ENCODE results near the gene ETV3. TPM values are rescaled to one million over a fixed set of nuclear protein-coding genes. Genes with fewer than 3 reads are reported as not detected.

ETV3 gene
- total RNA-seq, 4 donors from 2014 or later: 88.9 to 93.6 (median 90.9) TPM

DNA sequence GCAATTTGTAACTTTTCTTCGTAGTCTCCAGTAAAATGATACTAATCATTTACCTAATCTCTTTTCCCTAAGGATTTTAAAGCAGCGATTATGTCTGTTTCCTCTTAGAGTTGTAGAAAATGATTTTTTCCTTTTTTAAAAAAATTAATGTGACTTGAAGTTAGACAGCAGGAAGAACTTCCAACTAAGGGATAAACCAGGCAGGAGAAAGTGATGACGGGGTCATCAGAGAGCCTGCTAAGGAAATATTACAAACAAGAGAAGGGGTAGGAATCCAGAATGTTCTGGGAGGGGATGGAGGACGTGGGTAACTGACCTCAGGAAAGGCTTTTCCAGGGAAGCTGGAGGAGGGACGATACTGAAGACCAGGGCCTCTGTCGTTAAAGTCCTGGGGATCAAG lies 29.7 kb downstream of the ETV3 start:
- 78% methylated on average over 6 of the region's 6 CpGs for WGBS
- DNase-seq (ENCODE audit: low spot score in 2 of 2): no peak
- H3K4me1 ChIP-seq: peaks cover 3% of the 10 kb centered on the region
- H3K9me3 ChIP-seq: no peaks in the 10 kb centered on the region
- H3K27me3 ChIP-seq: peaks cover 32% of the 10 kb centered on the region
- H3K4me3 ChIP-seq: no peak overlapping the region
- TF ChIP-seq POLR2A (IDR thresholded peaks at IDR 0.05) (no peak), POLR2AphosphoS5 (IDR thresholded peaks at IDR 0.05) (no peak), EP300 (IDR thresholded peaks at IDR 0.05) (no peak)
- TF ChIP-seq, protein P1, sequence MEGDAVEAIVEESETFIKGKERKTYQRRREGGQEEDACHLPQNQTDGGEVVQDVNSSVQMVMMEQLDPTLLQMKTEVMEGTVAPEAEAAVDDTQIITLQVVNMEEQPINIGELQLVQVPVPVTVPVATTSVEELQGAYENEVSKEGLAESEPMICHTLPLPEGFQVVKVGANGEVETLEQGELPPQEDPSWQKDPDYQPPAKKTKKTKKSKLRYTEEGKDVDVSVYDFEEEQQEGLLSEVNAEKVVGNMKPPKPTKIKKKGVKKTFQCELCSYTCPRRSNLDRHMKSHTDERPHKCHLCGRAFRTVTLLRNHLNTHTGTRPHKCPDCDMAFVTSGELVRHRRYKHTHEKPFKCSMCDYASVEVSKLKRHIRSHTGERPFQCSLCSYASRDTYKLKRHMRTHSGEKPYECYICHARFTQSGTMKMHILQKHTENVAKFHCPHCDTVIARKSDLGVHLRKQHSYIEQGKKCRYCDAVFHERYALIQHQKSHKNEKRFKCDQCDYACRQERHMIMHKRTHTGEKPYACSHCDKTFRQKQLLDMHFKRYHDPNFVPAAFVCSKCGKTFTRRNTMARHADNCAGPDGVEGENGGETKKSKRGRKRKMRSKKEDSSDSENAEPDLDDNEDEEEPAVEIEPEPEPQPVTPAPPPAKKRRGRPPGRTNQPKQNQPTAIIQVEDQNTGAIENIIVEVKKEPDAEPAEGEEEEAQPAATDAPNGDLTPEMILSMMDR (IDR thresholded peaks at IDR 0.05): no peak
- no peaks in the 10 kb centered on the region for H3K36me3 ChIP-seq
- H3K27ac ChIP-seq: no peak overlapping the region

GRCh38 chr1:157107702-157108101 lies 30.5 kb downstream of the ETV3 start:
- Histone ChIP-seq H3K27me3 (peaks cover 31% of the 10 kb centered on the region), H3K27ac (no peak overlapping the region), H3K4me3 (no peak overlapping the region), H3K36me3 (no peaks in the 10 kb centered on the region), H3K4me1 (peaks cover 11% of the 10 kb centered on the region), H3K9me3 (no peaks in the 10 kb centered on the region)
- no peak for TF ChIP-seq EP300 (IDR thresholded peaks at IDR 0.05)
- no peak for TF ChIP-seq POLR2AphosphoS5 (IDR thresholded peaks at IDR 0.05)
- TF ChIP-seq POLR2A (IDR thresholded peaks at IDR 0.05): no peak
- TF ChIP-seq, protein P1 (IDR thresholded peaks at IDR 0.05): no peak
- peak; percentile 47 to 50 for DNase-seq (ENCODE audit: low spot score in 2 of 2)
- 69% methylated on average over 19 of the region's 19 CpGs for WGBS

GRCh38 chr1:157106813-157107189 lies 31.4 kb downstream of the ETV3 start:
- WGBS: 58% methylated on average over 4 of the region's 6 CpGs
- no peaks in the 10 kb centered on the region for H3K9me3 ChIP-seq
- no peaks in the 10 kb centered on the region for H3K36me3 ChIP-seq
- H3K4me3 ChIP-seq: no peak overlapping the region
- no peak overlapping the region for H3K27ac ChIP-seq
- peak; percentile 54 to 55 for DNase-seq (ENCODE audit: low spot score in 2 of 2)
- peaks cover 25% of the 10 kb centered on the region for H3K27me3 ChIP-seq
- H3K4me1 ChIP-seq: peaks cover 13% of the 10 kb centered on the region
- TF ChIP-seq EP300 (IDR thresholded peaks at IDR 0.05) (no peak), POLR2A (IDR thresholded peaks at IDR 0.05) (no peak), POLR2AphosphoS5 (IDR thresholded peaks at IDR 0.05) (no peak)
- TF ChIP-seq, protein P1 (IDR thresholded peaks at IDR 0.05): no peak

GRCh38 chr1:157105988-157106812 lies 32.0 kb downstream of the ETV3 start:
- H3K36me3 ChIP-seq: no peaks in the 10 kb centered on the region
- no peak overlapping the region for H3K27ac ChIP-seq
- TF ChIP-seq EP300 (IDR thresholded peaks at IDR 0.05) (no peak), POLR2A (IDR thresholded peaks at IDR 0.05) (no peak), POLR2AphosphoS5 (IDR thresholded peaks at IDR 0.05) (no peak)
- TF ChIP-seq, protein P1 (IDR thresholded peaks at IDR 0.05): no peak
- peak; percentile 59 to 69 for DNase-seq (ENCODE audit: low spot score in 2 of 2)
- H3K4me1 ChIP-seq: peaks cover 13% of the 10 kb centered on the region
- H3K4me3 ChIP-seq: no peak overlapping the region
- peaks cover 25% of the 10 kb centered on the region for H3K27me3 ChIP-seq
- H3K9me3 ChIP-seq: no peaks in the 10 kb centered on the region
- WGBS: 53% methylated on average over 6 of the region's 6 CpGs

DNA sequence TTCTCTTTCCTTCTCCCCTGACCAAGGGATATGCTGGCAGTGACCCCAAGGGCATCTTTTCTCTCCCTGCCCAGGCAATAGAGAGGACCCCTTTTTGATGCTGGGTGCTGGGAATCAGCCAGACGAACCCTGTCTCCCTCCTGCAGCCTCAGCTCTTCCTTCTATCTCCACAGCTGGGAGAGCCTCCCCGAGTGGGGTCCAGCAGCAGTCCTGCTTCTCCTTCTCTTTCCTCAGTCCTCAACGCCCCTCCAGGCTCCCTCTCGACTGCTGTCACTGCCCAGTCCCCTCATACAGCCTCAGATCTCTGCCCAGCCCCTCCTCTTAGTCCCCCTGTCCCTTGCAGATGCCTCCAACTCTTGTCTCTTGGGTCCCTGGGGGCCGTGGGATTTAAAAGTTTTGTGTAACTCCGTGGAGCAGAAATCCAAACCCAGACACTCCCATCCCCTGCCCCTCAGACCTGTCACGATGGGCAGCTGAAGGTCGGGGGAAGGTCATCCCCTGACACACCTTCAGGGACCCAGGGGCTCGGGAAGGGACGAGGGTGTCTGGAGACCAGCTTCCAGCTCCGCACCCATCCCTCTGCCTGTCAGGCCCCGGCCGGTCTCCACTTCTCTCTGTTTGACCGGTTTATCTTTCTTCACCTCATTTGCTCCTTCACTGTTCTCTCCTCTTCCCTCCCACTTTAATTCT lies 32.8 kb downstream of the ETV3 start:
- 75% methylated on average over 14 of the region's 14 CpGs for WGBS
- TF ChIP-seq POLR2AphosphoS5 (IDR thresholded peaks at IDR 0.05) (no peak), EP300 (IDR thresholded peaks at IDR 0.05) (no peak), POLR2A (IDR thresholded peaks at IDR 0.05) (no peak)
- TF ChIP-seq, protein P1 (IDR thresholded peaks at IDR 0.05): no peak
- DNase-seq (ENCODE audit: low spot score in 2 of 2): peak in 1 of 2 donors; percentile 46
- Histone ChIP-seq H3K27me3 (peaks cover 25% of the 10 kb centered on the region), H3K9me3 (no peaks in the 10 kb centered on the region), H3K27ac (no peak overlapping the region), H3K4me1 (peaks cover 13% of the 10 kb centered on the region), H3K36me3 (no peaks in the 10 kb centered on the region), H3K4me3 (no peak overlapping the region)

Measured in suprapubic skin (tissue), 4 donors.